Upper lobe of left lung (tissue), 6 donors: Measurements from ENCODE around the gene PCSK5. TPM values are rescaled to one million over a fixed set of nuclear protein-coding genes. Genes with fewer than 3 reads are reported as not detected.

Source experiments
- ATAC-seq, 2 donors: fragments of 200-7000 bp; cut with Tn5 transposase; one replicate each; pipeline ENCODE4 v1.9.1; 2022; ENCODE audit warnings: mild to moderate bottlenecking in 2 of 2, moderate library complexity in 2 of 2; ENCODE audit not compliant: low FRiP score in 2 of 2
- DNase-seq, 2 donors: peaks; one replicate each; pipeline ENCODE4 v3.0.0-alpha.2; 2019 to 2020
- H3K27ac ChIP-seq, 4 donors: fragments of 200-600 bp; sonication (generic); one replicate each; pipeline ENCODE4 v1.5.1; 2016 to 2019
- H3K27me3 ChIP-seq, 4 donors: fragments of 200-600 bp; sonication (generic); one replicate each; pipeline ENCODE4 v1.5.1; 2017 to 2019
- H3K36me3 ChIP-seq, 4 donors: fragments of 200-600 bp; sonication (generic); one replicate each; pipeline ENCODE4 v1.5.1; 2016 to 2019
- H3K4me1 ChIP-seq, 4 donors: fragments of 200-600 bp; sonication (generic); one replicate each; pipeline ENCODE4 v1.5.1; 2018 to 2019
- H3K4me3 ChIP-seq, 4 donors: fragments of 200-600 bp; sonication (generic); one replicate each; pipeline ENCODE4 v1.5.1; 2017 to 2019; ENCODE audit warnings: mild to moderate bottlenecking in 2 of 4, moderate library complexity in 1 of 4
- H3K9me3 ChIP-seq, 4 donors: fragments of 200-600 bp; sonication (generic); one replicate each; pipeline ENCODE4 v1.5.1; 2018 to 2019
- CTCF ChIP-seq, 6 experiments: fragments of 450-650 bp in 4 of 6; fragments of 200-600 bp in 2 of 6; sonication (generic) in 2 of 6; IDR thresholded peaks; one replicate each; pipeline ENCODE4 v1.5.1; 2016 to 2019; ENCODE audit warnings: antibody characterized with exemption in 6 of 6
- EP300 ChIP-seq, 4 donors: sonication (generic); formaldehyde crosslinking; IDR thresholded peaks; one replicate each; pipeline ENCODE4 v1.5.1; 2017; ENCODE audit warnings: antibody characterized with exemption in 4 of 4, control low read depth in 2 of 4
- POLR2A ChIP-seq, 4 donors: fragments of 450-650 bp; IDR thresholded peaks; one replicate each; pipeline ENCODE4 v1.5.1; 2016 to 2017; ENCODE audit warnings: antibody characterized with exemption in 4 of 4, mild to moderate bottlenecking in 2 of 4
- POLR2AphosphoS5 ChIP-seq, 2 donors: sonication (generic); formaldehyde crosslinking; IDR thresholded peaks; one replicate each; pipeline ENCODE4 v1.5.1; 2017; ENCODE audit warnings: antibody characterized with exemption in 2 of 2
- WGBS, 2 donors: methylation state at CpG; one replicate each; pipeline ENCODE4 v1.1.5; 2017 to 2018; 5-methylcytosine and 5-hydroxymethylcytosine counted together
- total RNA-seq, 6 donors: library from RNA; depleted of rRNA in 4 of 6; stranded (reverse); fragments of >200 nt in 4 of 6; gene quantifications; one replicate each; pipeline versions ENCODE4 v1.1.0 to v1.2.1, GENCODE V29; 2016 to 2021
- donor health status: DM: no; HTN: no; CAD: no; lungs with moderate emphysema.
- donor health status: DM: no; HTN: yes; CAD: no; lungs with severe emphysema.

PCSK5 gene
- total RNA-seq, 6 donors from 2014 or later: 12.8 to 29.2 (median 18.3) TPM

GRCh38 chr9:76390656-76391055 is 500.2 kb downstream of the PCSK5 start:
- TF ChIP-seq CTCF (IDR thresholded peaks at IDR 0.05) (no peak), POLR2AphosphoS5 (IDR thresholded peaks at IDR 0.05) (no peak), POLR2A (IDR thresholded peaks at IDR 0.05) (no peak), EP300 (IDR thresholded peaks at IDR 0.05) (no peak)
- Histone ChIP-seq H3K36me3 (peaks cover 0 to 35% (median 8%) of the 10 kb centered on the region in 4 donors), H3K4me1 (peaks cover 3 to 20% (median 12%) of the 10 kb centered on the region in 4 donors), H3K4me3 (no peak overlapping the region), H3K9me3 (no peaks in the 10 kb centered on the region), H3K27me3 (no peaks in the 10 kb centered on the region), H3K27ac (no peak overlapping the region)
- WGBS, 2 donors: 42 to 51% methylated on average over 1 of the region's 1 CpG
- ATAC-seq (no peak), DNase-seq (no peak)

- 0 to 1% methylated on average over 27 to 64 of the region's 81 CpGs for WGBS, 2 donors
- Histone ChIP-seq H3K27me3 (no peaks in the 10 kb centered on the region), H3K9me3 (no peaks in the 10 kb centered on the region), H3K4me3 (peak within 1 kb of the TSS; percentile 72 to 94 (median 86)), H3K36me3 (no peaks in the 10 kb centered on the region), H3K27ac (peak within 1 kb of the TSS; percentile 91 to 96 (median 94)), H3K4me1 (peaks cover 3 to 23% (median 15%) of the 10 kb centered on the region in 4 donors)
- DNase-seq: peak; percentile 89 to 96
- peak; percentile 98 to 99 for ATAC-seq
- peak; percentile 31 to 72 (median 62) for TF ChIP-seq CTCF (IDR thresholded peaks at IDR 0.05)
- TF ChIP-seq POLR2A (IDR thresholded peaks at IDR 0.05): peak in 2 of 4 donors; percentile 76 to 87
- TF ChIP-seq POLR2AphosphoS5 (IDR thresholded peaks at IDR 0.05): peak; percentile 49 to 69
- peak in 1 of 4 donors; percentile 45 for TF ChIP-seq EP300 (IDR thresholded peaks at IDR 0.05)
Measured at GRCh38 chr9:76394195-76394959, 503.9 kb downstream of the PCSK5 start, which contains the start of gene RFK. TSS of gene RFK (minus strand) at chr9:76394426. CDS start at chr9:76394171, 255 bp downstream.

- DNase-seq: peak in 1 of 2 donors; percentile 71
- no peaks in the 10 kb centered on the region for H3K36me3 ChIP-seq
- H3K4me1 ChIP-seq: peaks cover 3 to 23% (median 15%) of the 10 kb centered on the region in 4 donors
- no peaks in the 10 kb centered on the region for H3K9me3 ChIP-seq
- ATAC-seq: peak; percentile 74 to 82
- no peaks in the 10 kb centered on the region for H3K27me3 ChIP-seq
- peak overlapping the region; percentile 72 to 94 (median 86) for H3K4me3 ChIP-seq
- peak overlapping the region; percentile 91 to 96 (median 94) for H3K27ac ChIP-seq
- WGBS, 2 donors: 0% methylated on average over 7 to 11 of the region's 11 CpGs
- TF ChIP-seq POLR2AphosphoS5 (IDR thresholded peaks at IDR 0.05): no peak
- no peak for TF ChIP-seq POLR2A (IDR thresholded peaks at IDR 0.05)
- TF ChIP-seq EP300 (IDR thresholded peaks at IDR 0.05): no peak
- no peak for TF ChIP-seq CTCF (IDR thresholded peaks at IDR 0.05)
Measured at GRCh38 chr9:76394960-76395252, 504.4 kb downstream of the PCSK5 start.

GRCh38 chr9:76395381-76395780 is 504.9 kb downstream of the PCSK5 start:
- no peak for TF ChIP-seq POLR2AphosphoS5 (IDR thresholded peaks at IDR 0.05)
- no peak for TF ChIP-seq POLR2A (IDR thresholded peaks at IDR 0.05)
- TF ChIP-seq CTCF (IDR thresholded peaks at IDR 0.05): no peak
- no peak for TF ChIP-seq EP300 (IDR thresholded peaks at IDR 0.05)
- ATAC-seq (no peak), DNase-seq (no peak)
- peak overlapping the region; percentile 91 to 96 (median 94) for H3K27ac ChIP-seq
- H3K9me3 ChIP-seq: no peaks in the 10 kb centered on the region
- WGBS, 2 donors: 55 to 63% methylated on average over 10 of the region's 10 CpGs
- H3K27me3 ChIP-seq: no peaks in the 10 kb centered on the region
- H3K4me1 ChIP-seq: peaks cover 3 to 23% (median 15%) of the 10 kb centered on the region in 4 donors
- no peaks in the 10 kb centered on the region for H3K36me3 ChIP-seq
- H3K4me3 ChIP-seq: peak overlapping the region in 3 of 4 donors; percentile 78 to 94 (median 93)
